Measurements from ENCODE around the gene HELZ2.
"Not testable (repeated sequence)": the region's sequence is repeated elsewhere in the genome, so short reads cannot be mapped to it uniquely, and the experiment has no call there.

The HELZ2 gene

DNA sequence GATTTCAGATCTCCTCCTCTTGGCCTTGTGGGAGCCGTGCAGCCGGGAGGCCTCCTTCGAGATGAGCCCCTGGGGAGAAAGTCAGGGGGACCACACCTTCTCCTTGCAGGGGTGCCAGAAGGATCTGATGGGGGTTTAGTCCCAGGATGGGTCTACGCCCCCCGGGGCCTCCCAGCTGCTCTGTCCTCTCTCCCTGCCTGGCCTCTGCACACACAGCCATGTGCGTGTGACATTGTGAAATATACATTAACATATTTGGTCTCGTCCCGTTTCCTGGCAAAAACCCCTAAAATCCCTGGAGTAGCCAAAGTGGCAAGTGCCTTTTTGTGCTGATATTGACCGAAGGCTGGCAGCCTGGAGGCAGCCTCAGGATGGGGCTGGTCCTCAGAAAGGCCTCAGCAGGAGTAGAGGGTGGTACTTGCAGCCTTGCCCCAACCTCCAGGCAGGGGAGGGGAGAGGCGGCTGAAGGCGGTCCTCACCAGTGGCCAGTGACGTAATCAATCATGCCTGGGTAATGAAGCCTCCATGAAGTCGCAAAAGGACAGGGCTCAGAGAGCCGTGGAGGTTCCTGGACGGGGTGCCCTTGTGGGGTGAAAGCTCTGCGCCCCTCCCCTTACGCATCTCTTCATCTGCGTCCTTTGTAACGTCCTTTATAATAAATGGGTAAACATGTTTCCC is 5.1 kb upstream of the HELZ2 start:
- DNase-seq (ENCODE audit: low spot score) = peak; percentile 54

DNA sequence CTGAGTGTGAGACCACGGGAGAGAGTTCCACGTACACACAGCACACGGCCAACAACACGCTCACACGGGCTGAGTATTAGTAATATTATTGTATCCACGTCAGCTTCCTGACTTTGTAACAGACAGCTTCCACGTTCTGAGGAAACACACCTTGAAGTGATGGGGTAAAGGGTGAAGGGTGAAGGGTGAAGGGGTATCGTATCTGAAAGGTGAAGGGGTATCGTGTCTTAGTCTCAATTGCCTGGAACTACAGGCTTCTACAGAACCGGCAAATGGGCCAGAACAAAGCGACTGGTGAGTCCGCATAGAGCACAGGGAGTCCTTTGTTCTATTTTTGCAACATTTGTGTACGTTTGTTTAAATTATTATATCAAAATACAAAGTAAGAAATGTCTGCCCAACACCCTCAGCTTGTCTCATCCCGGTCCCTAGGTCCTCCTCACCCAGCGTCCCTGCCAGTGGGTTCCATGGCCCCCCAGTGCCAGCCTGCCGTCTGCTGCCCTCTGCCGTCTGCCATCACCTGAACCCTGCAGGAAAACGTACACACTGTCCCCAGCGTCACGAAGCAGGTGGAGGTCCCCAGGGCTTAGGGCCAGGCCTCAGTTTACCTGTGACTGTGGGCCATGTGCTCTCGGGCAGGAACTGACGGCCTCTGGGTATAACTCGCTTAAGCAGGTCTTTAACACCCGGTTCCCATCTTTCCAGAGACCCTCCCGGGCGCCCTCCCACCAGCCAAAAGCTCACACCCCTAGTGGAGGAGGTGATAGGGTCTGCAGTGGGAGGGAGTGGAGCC is 4.4 kb upstream of the HELZ2 start:
- no peak for DNase-seq (ENCODE audit: low spot score)

DNA sequence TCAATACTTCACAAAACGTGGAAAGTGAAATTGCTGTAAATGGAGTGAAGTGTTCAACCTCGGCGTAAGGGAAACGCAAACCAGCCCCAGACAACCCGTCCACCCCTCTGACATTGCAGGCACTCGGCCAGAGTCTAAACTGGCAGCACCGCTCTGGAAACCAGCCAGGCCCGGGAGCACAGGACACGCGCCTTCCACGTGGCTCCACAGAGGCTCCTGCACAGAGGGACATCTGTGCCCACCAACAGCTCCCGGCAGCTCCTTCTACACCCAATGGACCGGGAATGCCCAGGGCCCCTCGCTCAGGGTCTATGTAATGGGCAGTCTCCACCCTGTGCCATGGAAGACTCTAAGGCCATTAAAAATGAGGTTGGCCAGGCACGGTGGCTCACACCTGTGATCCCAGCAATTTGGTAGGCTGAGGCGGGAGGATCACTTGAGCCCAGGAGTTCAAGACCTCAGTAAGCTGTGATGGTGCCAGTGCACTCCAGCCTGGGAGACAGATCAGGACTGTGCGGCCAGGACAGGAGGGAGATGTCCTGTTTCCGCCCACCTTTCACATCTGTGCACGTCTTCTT is 3.4 kb upstream of the HELZ2 start:
- DNase-seq (ENCODE audit: low spot score) = no peak

DNA sequence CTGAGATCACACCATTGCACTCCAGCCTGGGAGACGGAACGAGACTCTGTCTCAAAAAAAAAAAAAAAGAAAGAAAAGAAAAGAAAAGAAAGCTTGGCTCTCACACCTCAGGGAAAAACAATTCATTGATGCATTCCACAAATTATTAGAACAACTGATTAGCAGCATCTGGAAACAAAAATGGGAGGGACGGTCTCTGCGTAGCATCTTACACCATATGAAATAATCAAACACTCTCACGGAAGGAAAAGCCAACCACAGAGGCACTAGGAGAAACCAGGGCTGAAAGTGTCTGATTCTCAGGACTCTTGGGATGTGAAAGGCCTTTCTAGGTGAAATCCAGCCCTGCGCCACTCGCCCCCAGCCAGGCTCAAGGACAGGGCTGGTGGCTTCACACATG is 2.3 kb upstream of the HELZ2 start:
- DNase-seq (ENCODE audit: low spot score) = no peak

DNA sequence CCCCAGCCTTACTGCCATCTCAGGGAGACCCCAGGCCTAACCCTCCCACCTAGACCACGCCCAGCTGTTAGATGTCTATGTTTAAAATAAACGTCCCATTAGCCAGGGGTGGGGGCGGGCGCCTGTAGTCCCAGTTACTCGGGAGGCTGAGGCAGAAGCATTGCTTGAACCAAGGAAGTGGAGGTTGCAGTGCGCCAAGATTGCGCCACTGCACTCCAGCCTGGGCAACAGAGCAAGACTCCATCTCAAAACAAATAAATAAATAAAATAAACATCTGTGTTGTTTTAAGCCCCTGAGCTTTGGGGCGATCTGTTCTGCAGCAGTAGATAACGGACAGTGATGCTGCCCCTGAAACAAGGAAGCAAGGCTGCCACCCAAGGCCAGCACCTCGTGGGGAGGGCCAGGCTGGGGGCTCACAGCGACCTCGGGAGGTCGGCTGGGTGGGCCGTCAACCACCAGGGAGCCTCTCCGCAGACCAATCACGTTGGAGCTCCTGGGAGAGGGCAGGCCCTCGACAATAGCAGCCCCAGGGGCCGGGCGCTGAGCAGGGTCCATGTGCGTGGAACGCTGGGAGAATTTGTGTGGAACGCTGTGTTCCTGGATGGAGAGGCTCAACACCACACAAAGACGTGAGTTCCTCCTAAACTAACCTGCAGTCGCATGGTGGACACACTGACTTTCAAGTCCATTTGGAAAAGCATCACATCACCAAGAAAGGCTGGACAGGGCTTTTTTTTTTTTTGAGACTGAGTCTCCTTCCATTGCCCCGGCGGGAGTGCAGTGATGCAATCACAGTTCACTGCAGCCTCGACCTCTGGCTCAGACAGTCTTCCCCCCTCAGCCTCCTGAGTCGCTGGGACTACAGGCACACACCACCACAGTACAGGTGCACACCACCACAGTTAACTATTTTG is 1.0 kb upstream of the HELZ2 start:
- peak; percentile 63 for DNase-seq (ENCODE audit: low spot score)

DNA sequence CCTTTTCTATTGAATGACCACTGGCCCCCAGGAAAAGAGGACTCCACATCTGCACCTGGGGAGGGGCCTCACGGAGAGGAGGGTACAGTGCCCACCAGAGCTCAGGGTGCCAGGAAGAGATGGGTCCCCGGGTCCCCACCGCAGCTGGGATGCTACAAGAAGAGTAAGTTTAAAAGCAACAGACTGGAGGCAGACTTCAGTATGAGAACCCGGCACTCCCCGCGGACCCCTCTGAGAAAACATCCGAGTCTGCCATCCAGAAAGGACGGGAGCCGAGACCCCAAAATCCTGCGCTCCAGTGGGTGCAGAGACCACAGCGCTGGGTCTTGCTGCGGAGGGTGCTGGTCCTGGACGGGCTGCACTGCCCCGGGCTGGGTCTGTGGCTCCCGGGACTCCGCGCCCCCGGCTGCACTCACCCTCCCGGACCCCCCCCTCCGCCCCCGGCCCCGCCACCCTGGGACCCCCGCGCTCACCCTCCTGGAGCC is 350 bp downstream of the HELZ2 start:
- no peak for DNase-seq (ENCODE audit: low spot score)

DNA sequence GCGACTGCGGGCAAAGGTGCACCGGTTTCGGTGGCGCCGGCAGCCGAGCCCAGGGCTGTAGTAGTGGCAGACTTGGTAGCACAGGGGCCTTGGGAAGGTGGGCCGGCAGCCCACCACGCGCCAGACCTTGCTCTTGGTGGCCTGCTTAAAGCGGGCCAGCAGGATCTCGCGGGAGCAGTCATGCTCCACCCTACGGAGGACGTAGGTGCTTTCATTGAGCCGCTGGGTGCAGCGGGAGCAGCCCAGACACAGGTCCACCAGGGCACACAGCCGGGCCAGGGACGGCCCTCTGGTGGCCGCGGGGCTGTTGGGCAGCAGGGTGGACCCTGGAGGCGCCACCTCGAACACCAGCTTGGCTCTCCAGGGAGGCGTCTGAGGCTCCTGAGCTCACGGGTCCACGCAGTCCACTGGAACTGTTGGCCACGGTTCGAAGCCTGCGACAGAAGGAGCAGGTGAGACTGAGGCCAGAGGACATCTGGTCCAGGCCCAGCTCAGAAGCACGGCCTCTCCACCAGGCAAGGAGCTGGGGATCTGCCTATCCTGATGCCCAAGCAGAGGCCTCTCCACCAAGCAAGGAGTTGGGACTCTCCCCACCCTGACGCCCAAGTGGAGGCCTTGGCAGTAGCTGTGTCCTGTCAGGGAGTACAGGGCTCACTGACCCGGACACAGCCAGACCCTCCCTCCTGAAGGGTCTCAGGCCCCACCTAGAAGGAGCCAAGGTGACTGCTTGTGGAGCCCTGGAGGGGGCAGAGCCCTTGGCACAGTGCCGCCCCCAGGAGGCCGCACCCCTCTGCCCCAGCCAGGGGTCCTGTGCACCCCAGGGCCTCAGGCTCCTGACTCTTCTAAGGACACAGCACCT is 1.0 kb downstream of the HELZ2 start:
- peak; percentile 56 for DNase-seq (ENCODE audit: low spot score)

DNA sequence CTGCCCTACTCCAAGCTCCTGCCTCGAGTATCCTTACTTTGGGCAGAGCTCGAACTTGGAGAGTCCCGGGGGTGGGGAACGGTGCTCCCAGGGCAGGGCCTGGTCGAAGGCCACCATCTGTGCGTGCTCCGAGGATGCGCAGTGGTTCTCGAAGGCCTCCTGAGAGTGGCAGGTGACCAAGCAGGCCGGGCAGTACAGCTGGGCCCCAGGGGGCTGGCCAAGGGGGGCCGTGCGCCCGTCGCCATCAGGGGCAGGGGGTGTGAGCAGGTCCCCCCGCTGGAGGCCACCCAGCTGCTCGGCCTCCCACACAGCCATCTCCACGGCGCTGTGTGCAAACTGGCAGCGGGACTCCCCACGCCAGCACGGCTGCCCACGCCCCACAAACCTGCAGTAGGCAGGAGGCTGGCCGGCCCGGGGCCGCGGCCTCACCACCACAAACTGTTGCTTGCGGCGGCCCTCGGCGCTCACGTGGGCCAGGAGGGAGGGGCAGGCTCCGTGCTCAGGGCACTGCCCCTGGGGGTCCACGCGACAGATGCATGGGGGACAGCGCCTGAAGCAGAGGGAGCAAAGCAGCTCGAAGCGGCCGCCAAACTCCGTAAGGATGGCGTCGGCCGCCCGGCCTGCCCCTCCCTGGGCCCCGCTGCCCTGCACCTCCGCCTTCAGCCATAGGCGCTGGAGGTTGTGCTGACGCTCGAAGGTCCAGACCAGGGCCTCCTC is 1.8 kb downstream of the HELZ2 start:
- no peak for DNase-seq (ENCODE audit: low spot score)

DNA sequence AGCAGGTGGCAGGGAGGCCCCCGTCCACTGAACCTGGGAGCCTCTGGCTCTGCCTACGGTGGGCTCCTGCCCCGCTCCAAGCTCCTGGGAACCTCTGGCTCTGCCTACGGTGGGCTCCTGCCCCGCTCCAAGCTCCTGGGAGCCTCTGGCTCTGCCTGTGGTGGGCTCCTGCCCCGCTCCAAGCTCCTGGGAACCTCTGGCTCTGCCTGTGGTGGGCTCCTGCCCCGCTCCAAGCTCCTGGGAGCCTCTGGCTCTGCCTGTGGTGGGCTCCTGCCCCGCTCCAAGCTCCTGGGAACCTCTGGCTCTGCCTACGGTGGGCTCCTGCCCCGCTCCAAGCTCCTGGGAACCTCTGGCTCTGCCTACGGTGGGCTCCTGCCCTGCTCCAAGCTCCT is 3.0 kb downstream of the HELZ2 start:
- not testable (repeated sequence) for DNase-seq (ENCODE audit: low spot score)

DNA sequence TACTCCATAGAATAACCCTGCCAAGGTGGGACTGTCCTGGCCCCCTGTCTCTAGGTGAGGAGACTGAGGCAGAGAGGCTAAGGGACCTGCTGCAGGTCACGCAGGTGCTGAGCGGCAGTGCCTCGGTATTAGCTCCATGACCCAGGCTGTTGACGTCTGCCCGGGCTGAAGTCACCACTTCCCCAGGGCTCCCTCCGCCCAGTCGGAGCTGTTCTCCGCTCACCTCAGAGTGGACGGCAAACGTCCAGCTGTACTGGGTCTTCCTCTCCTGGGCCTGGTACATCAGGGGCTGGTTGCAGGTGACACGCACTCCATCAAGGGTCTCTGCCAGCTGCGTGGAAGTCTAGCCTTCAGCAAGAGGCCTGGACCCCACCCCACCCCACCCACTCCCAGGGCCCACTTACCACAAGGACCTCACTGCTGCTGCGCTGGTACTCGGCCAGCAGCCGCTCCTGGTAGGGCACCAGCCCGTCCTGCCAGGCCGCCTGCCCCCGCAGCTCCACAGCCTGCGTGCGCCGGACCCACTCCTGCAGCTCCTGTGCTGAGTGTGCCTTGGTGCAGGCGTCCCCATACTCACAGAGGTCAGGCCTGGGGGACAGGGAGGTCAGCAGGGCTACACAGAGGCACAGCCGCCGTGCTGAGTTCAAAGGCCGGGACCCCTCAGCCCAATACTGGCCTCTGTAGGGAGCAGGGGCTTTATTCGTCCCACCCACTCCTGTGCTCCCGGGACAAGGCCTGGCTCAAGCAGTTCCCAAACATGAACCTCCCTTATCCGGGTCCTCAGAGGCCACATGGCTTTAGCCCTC is 3.6 kb downstream of the HELZ2 start:
- DNase-seq (ENCODE audit: low spot score) = no peak

DNA sequence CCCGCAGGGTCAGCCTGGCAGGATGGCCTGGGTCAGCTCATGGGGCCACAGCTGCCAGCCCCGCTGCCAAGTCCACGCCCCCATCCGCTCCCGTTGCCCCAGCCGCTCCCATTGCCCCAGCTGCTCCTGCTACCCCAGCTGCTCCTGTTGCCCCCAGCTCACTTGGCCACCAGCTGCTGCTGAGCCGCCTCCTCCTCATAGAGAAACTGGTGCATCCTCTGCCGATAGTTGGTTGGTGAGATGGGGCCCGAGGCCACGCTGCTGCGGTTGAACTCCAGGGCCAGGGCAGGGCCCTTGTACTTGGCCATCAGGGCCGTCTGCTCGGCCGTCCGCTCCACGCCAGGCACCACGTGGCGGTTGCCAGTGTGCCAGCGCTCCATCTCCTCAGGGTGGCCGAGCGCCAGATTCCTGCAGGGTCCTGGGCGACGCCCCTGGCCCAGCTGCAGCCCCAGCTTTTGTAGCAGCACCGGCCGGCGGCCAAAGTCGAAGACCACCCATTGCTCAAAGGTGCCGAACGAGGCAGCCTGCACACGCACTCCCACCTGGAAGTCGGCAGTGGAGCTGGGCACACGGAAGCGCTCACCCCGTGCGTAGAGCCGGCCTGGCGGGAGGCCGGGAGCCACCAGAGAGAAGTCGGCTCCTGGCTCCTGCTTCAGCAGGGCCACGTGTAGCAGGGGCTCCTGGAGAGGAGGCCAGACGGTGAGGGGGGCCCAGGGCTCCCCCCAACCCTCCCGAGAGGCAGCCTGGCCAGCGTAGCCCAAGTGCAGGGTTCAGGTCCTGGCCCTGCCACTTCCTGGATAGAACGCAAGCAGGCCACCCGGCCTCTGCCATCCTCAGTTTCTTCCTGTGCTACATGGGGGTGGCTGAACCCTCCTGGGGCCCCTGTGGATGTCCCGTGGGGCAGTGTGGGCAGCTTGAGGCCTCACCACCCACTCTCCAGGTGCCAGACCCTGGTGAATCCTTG is 4.8 kb downstream of the HELZ2 start:
- DNase-seq (ENCODE audit: low spot score) = no peak

DNA sequence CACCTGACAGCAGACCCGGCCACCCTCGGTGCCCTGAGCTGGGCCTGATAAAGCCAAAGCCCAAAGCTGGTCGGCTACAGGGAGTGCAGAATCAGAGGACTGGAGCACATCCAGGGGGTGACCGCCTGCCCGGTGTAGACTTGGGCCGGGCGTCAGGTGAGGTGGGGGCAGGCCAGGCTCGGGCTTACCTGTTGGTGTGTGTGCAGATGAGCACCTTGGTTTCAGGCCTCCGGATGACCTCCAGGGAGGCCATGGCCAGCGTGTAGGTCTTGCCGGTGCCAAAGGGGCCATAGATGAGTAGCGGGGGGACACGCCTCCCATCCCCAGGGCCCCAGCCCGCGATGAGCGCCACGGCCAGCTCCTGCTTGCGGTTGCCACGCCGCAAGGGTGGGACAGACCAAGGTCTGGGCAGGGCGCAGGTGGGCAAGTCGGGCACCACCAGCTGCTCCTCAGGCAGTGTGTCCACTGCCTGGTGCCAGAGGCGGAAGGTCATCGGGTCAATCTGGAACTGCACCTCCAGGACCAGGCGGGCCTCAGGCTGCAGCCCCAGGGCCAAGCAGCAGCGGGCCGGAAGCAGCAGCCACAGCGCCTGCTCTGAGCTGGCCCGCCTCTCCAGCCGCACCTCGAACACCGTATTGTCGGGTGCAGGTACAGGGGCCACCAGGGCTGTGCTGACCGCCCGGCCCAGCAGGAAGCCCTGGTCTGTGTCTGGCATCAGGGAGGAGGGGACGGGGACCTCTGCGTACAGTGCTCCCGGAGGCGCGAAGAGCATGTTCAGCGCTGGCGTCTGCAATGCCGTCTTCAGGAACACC is 5.7 kb downstream of the HELZ2 start:
- DNase-seq (ENCODE audit: low spot score) = no peak

DNA sequence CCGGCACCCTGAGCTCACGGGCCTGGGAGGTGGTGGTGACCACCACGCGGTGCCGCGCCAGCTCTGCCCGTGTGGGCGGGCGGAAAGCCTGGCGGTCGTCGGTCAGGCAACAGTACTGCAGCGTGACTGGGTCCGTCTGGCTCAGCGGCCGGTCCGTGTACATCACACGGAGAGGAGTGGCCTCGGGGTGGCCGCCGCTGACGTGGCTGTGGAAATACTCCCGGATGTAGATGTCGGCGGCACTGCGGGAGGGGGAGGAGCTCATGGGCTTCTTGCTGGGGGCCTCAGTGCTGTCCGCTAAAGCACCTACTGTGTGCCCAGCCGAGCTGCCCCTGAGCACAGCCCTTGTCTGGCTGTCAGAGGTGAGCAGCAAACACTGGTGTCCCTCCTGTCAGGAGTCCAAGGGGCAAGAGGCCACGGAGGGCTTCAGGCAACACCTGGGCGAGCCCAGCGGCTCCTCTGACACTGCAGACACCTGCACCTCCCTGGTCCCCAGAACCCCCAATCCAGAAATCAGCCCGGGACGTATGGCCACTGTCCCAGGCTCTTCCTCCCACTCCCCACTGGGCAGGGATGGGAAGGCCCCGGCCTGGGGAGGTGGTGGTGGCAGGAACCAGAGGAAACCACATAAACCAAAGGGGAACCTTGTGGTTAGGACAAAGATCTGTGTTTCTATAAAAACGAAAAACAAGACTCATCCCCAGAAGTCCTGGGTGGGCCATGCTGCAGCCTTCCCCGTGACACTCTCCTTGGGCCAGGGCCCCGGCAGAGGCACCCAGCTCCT is 6.5 kb downstream of the HELZ2 start:
- DNase-seq (ENCODE audit: low spot score) = no peak

DNA sequence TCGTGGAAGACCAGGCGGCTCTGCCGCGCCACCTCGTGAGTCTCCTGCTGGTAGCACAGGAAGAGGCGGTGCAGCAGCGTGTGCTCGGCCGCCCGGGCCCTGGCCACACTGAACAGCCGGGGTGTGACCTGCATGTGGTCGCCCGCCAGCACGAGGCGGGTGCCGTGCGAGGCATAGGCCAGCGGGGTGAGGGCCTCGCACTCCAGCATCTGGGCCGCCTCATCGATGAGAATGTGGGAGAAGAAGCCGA is 7.0 kb downstream of the HELZ2 start:
- DNase-seq (ENCODE audit: low spot score) = peak; percentile 60

DNA sequence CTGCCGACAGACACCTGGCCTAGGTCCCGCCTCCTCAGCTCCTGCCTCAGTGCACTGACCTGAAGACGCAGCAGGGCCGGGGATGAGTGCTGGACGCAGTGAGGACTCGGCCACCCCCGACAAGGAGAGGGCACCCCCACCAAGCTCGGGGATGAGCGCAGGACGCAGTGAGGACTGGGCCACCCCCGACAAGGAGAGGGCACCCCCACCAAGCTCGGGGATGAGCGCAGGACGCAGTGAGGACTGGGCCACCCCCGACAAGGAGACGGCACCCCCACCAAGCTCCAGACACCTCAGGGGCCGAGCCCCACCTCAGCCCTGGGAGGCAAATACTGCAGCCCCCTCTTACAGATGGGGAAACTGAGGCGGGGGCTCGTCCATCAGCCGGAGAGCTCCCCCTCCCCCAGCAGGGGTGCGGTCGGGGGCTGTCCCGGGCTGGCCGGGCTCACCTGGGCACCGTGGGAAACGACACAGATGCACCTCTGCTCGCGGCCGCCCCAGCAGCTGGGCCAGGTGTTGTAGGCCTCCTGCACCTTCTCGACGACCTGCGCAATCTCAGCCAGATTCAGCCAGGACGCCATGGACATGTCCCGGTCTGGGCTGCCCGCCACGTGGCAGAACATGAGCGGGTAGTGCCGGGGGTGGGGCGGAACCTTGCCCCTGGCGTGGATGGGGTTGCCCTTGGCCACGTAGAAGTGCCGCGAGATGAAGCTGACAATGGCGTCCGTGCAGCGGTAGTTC is 7.5 kb downstream of the HELZ2 start:
- no peak for DNase-seq (ENCODE audit: low spot score)

Measured in SK-N-DZ (cell line).